HepG2 (cell line): Measurements from ENCODE around the gene GATM.

Experiments used
- CEBPG ChIP-seq: IDR thresholded peaks from 2 replicates; pipeline ENCODE4 v1.6.1; 2016
- EZH2 ChIP-seq: conservative IDR thresholded peaks from 2 replicates; pipeline ENCODE4 v1.6.1; 2012; ENCODE audit warnings: mild to moderate bottlenecking, low read depth, low read length, moderate library complexity
- JUND ChIP-seq: sonication (generic); formaldehyde crosslinking; IDR thresholded peaks from 2 replicates; pipeline ENCODE4 v1.8.0; 2022; ENCODE audit warnings: mild to moderate bottlenecking, missing genetic modification reagents
- KDM1A ChIP-seq: IDR thresholded peaks from 2 replicates; pipeline ENCODE4 v1.6.1; 2016; ENCODE audit warnings: missing compliant biosample characterization
- KDM3A ChIP-seq: IDR thresholded peaks from 2 replicates; pipeline ENCODE4 v1.6.1; 2018; ENCODE audit warnings: low read depth, missing compliant biosample characterization
- MIER3 ChIP-seq: IDR thresholded peaks from 2 replicates; pipeline ENCODE4 v1.6.1; 2016; ENCODE audit warnings: missing compliant biosample characterization, borderline replicate concordance
- POLR2A ChIP-seq, 2 experiments: IDR thresholded peaks; 2 replicates each; pipeline ENCODE4 v1.6.1; 2011; ENCODE audit warnings: low read depth in 2 of 2, low read length in 2 of 2, mild to moderate bottlenecking in 1 of 2, moderate library complexity in 1 of 2; ENCODE audit not compliant: insufficient read depth in 1 of 2
- RXRA ChIP-seq: sonication (generic); formaldehyde crosslinking; IDR thresholded peaks from 2 replicates; pipeline ENCODE4 v1.5.1; 2020; ENCODE audit warnings: missing genetic modification reagents
- ZMYM4 ChIP-seq: sonication (generic); formaldehyde crosslinking; IDR thresholded peaks from 2 replicates; pipeline ENCODE4 v1.8.1; 2023; ENCODE audit warnings: mild to moderate bottlenecking, missing genetic modification reagents
- ZNF747 ChIP-seq: sonication (generic); formaldehyde crosslinking; IDR thresholded peaks from 2 replicates; pipeline ENCODE4 v1.8.1; 2023; ENCODE audit warnings: missing genetic modification reagents, mild to moderate bottlenecking, borderline replicate concordance
- TF ChIP-seq, protein P1 (sequence below): sonication (generic); formaldehyde crosslinking; IDR thresholded peaks from 2 replicates; pipeline ENCODE4 v1.5.0; 2020; ENCODE audit warnings: mild to moderate bottlenecking, missing genetic modification reagents, moderate library complexity
- TF ChIP-seq, protein P2 (sequence below), 2 experiments: sonication (generic) in 1 of 2; formaldehyde crosslinking in 1 of 2; IDR thresholded peaks; 2 replicates each; pipeline versions ENCODE4 v1.4.0 to v1.6.1; 2016 to 2020; ENCODE audit warnings: borderline replicate concordance in 1 of 2, low read depth in 1 of 2, mild to moderate bottlenecking in 1 of 2, missing genetic modification reagents in 1 of 2

DNA sequence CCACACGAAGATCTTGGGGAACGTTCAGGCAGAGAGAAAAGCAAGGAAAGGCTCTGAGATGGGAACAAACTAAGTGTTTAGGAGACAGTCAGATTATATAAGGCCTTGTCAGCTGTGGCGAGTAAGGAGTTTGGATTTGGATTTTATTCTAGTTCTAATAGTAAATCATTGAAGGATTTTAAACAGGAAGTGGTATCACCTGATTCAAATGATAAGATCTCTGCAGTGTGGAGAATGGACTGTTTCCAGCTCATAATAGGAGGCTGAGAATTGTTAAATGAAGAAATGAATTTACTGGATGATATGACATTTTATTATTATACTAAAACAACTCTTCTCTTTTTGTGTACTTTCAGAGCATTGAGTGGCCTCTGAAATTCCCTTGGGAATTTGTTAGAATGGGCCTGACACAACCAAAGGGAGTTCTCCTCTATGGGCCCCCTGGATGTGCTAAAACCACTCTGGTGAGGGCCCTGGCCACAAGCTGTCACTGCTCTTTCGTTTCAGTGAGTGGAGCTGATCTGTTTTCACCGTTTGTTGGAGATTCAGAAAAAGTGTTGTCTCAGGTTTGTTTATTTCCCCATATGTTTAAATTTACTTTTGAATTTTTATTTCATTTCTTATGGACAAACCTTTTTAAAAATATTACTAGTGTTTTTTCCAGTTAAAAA, 36.0 kb upstream of the GATM start:
- TF ChIP-seq RXRA (CRISPR knock-in tag) (no peak), KDM3A (CRISPR knock-in tag) (no peak), MIER3 (CRISPR knock-in tag) (no peak), KDM1A (no peak), POLR2A (IDR thresholded peaks at IDR 0.05; ENCODE audit: insufficient read depth in 1 of 2, low read depth in 2 of 2, low read length in 2 of 2) (no peak), EZH2 (no peak), ZNF747 (CRISPR knock-in tag) (no peak), CEBPG (no peak), JUND (CRISPR knock-in tag) (no peak), ZMYM4 (CRISPR knock-in tag) (no peak)
- TF ChIP-seq, protein P1, sequence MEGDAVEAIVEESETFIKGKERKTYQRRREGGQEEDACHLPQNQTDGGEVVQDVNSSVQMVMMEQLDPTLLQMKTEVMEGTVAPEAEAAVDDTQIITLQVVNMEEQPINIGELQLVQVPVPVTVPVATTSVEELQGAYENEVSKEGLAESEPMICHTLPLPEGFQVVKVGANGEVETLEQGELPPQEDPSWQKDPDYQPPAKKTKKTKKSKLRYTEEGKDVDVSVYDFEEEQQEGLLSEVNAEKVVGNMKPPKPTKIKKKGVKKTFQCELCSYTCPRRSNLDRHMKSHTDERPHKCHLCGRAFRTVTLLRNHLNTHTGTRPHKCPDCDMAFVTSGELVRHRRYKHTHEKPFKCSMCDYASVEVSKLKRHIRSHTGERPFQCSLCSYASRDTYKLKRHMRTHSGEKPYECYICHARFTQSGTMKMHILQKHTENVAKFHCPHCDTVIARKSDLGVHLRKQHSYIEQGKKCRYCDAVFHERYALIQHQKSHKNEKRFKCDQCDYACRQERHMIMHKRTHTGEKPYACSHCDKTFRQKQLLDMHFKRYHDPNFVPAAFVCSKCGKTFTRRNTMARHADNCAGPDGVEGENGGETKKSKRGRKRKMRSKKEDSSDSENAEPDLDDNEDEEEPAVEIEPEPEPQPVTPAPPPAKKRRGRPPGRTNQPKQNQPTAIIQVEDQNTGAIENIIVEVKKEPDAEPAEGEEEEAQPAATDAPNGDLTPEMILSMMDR (CRISPR knock-in tag): no peak
- TF ChIP-seq, protein P2, sequence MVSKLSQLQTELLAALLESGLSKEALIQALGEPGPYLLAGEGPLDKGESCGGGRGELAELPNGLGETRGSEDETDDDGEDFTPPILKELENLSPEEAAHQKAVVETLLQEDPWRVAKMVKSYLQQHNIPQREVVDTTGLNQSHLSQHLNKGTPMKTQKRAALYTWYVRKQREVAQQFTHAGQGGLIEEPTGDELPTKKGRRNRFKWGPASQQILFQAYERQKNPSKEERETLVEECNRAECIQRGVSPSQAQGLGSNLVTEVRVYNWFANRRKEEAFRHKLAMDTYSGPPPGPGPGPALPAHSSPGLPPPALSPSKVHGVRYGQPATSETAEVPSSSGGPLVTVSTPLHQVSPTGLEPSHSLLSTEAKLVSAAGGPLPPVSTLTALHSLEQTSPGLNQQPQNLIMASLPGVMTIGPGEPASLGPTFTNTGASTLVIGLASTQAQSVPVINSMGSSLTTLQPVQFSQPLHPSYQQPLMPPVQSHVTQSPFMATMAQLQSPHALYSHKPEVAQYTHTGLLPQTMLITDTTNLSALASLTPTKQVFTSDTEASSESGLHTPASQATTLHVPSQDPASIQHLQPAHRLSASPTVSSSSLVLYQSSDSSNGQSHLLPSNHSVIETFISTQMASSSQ (IDR thresholded peaks at IDR 0.05; ENCODE audit: low read depth): no peak
- TF ChIP-seq, protein P2 (CRISPR knock-in tag; IDR thresholded peaks at IDR 0.05; ENCODE audit: borderline replicate concordance): no peak
